ENCODE measurements around the gene PHTF2.

GRCh38 chr7:77808517-77808916 lies 9.9 kb downstream of the PHTF2 start:
- TF ChIP-seq, protein P1, sequence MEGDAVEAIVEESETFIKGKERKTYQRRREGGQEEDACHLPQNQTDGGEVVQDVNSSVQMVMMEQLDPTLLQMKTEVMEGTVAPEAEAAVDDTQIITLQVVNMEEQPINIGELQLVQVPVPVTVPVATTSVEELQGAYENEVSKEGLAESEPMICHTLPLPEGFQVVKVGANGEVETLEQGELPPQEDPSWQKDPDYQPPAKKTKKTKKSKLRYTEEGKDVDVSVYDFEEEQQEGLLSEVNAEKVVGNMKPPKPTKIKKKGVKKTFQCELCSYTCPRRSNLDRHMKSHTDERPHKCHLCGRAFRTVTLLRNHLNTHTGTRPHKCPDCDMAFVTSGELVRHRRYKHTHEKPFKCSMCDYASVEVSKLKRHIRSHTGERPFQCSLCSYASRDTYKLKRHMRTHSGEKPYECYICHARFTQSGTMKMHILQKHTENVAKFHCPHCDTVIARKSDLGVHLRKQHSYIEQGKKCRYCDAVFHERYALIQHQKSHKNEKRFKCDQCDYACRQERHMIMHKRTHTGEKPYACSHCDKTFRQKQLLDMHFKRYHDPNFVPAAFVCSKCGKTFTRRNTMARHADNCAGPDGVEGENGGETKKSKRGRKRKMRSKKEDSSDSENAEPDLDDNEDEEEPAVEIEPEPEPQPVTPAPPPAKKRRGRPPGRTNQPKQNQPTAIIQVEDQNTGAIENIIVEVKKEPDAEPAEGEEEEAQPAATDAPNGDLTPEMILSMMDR (IDR thresholded peaks at IDR 0.05): no peak
- TF ChIP-seq POLR2A (IDR thresholded peaks at IDR 0.05): no peak

Data from Peyer's patch (tissue), 4 donors.